Colonic mucosa (tissue), 4 donors: ENCODE measurements around the gene RABGAP1. TPM values are rescaled to one million over a fixed set of nuclear protein-coding genes. Genes with fewer than 3 reads are reported as not detected.
A peak's percentile ranks its signal among the peaks of the same experiment; 100 is the strongest.

ENCODE experiments used
- DNase-seq: peaks from one replicate; pipeline ENCODE4 v3.0.0-alpha.2; 2020
- H3K27ac ChIP-seq: fragments of 200-600 bp; one replicate; pipeline ENCODE4 v1.8.0; 2021
- H3K27me3 ChIP-seq: fragments of 200-600 bp; one replicate; pipeline ENCODE4 v1.8.0; 2021
- H3K36me3 ChIP-seq: fragments of 200-600 bp; one replicate; pipeline ENCODE4 v1.8.0; 2021
- H3K4me1 ChIP-seq: fragments of 200-600 bp; one replicate; pipeline ENCODE4 v1.8.0; 2021; ENCODE audit warnings: mild to moderate bottlenecking
- H3K4me3 ChIP-seq: fragments of 200-600 bp; one replicate; pipeline ENCODE4 v1.8.0; 2021
- H3K9ac ChIP-seq, 2 donors: one replicate each; pipeline ENCODE4 v1.7.0; 2013; ENCODE audit warnings: control low read depth in 2 of 2, low read depth in 2 of 2, low read length in 2 of 2
- H3K9me3 ChIP-seq: fragments of 200-600 bp; one replicate; pipeline ENCODE4 v1.8.0; 2021
- intact Hi-C: fragments of 100-400 bp; cut with DNase I; formaldehyde crosslinking; loops from one replicate; pipeline ENCODE4 v1.14.1; 2022
- total RNA-seq, 2 donors: library from RNA; stranded (reverse); fragmentation: NEBNext Ultra II Directional in 1 of 2; extraction: Animal tissue kit (Norgen Biotek cat#: 25700) in 1 of 2; gene quantifications; one replicate each; pipeline ENCODE4 v1.2.1, GENCODE V29; 2021
- TF ChIP-seq, protein P1 (sequence below): fragments of 200-600 bp; IDR thresholded peaks from one replicate; pipeline ENCODE4 v1.8.0; 2022; ENCODE audit warnings: antibody characterized with exemption, mild to moderate bottlenecking
- donor health status: healthy.
- donor health status: DM: no; HTN: no; CAD: no.
- donor health status: DM: no; HTN: no; CAD: no.

The RABGAP1 gene
- total RNA-seq, 2 donors from 2014 or later, result 40.9 to 49.4 TPM

DNA sequence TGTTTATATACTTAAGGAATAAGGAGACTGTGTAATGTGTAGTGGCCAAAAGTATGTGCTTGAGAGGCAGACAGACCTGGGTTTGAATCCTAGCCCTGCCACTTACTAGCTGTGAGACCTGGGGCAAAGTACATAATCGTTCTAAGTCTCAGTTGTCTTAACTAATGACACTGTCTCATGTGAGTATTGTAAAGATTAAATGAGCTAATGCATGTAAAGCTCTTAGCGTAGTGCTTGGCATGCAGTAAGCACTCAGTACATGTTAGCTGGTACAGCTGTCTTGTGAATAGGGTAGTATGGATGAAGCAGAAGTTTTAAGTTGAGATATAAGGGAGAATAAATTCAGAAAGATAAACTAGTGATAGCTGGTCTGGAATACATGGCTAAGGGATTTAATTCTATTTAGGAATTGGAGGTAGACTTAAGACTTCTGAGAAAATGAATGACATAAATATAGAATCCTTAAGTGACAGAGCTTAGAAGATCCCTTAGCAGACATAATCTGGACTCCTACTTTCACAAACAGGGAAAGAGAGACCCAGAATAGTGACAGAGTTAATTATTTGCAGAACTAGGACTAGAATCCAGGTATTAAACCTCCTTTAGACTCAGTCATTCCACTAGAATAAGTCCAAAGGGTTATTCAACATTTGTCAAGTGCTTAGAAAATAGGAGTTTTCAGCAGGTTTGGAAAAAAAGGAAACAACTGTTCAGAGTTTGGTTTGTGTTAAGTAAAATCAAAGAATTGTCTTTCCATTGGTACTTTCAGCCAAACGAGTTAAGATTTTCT is 105.8 kb downstream of the RABGAP1 start:
- H3K4me1 ChIP-seq, result peaks cover 3% of the 10 kb centered on the region
- no peak overlapping the region for H3K27ac ChIP-seq
- H3K9ac ChIP-seq, result no peak overlapping the region
- TF ChIP-seq, protein P1, sequence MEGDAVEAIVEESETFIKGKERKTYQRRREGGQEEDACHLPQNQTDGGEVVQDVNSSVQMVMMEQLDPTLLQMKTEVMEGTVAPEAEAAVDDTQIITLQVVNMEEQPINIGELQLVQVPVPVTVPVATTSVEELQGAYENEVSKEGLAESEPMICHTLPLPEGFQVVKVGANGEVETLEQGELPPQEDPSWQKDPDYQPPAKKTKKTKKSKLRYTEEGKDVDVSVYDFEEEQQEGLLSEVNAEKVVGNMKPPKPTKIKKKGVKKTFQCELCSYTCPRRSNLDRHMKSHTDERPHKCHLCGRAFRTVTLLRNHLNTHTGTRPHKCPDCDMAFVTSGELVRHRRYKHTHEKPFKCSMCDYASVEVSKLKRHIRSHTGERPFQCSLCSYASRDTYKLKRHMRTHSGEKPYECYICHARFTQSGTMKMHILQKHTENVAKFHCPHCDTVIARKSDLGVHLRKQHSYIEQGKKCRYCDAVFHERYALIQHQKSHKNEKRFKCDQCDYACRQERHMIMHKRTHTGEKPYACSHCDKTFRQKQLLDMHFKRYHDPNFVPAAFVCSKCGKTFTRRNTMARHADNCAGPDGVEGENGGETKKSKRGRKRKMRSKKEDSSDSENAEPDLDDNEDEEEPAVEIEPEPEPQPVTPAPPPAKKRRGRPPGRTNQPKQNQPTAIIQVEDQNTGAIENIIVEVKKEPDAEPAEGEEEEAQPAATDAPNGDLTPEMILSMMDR, result no peak
- no peak overlapping the region for H3K4me3 ChIP-seq
- intact Hi-C loops, result no loop called here
- H3K9me3 ChIP-seq, result no peaks in the 10 kb centered on the region
- H3K36me3 ChIP-seq, result no peaks in the 10 kb centered on the region
- H3K27me3 ChIP-seq, result no peaks in the 10 kb centered on the region
- DNase-seq, result no peak

DNA sequence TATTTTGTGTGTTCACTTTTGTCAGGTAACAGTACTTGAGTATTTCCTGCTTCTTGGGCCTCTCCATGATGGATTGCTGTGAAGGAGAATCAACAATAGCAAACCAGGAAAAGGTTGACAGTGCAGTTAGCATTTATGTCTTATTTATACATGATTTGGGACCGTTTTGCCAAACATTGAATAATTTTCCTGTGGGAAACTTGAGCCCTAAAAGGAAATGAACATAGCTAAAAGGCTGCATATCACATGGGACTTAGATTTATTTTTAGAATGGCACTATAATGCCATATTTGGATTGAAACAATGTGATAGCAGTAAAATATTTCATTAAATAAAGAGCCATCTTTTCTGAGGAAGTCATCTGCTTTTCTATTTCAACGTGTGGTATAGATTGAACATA is 107.9 kb downstream of the RABGAP1 start:
- no peaks in the 10 kb centered on the region for H3K27me3 ChIP-seq
- intact Hi-C loops, result no loop called here
- no peaks in the 10 kb centered on the region for H3K9me3 ChIP-seq
- no peak overlapping the region for H3K9ac ChIP-seq
- no peaks in the 10 kb centered on the region for H3K36me3 ChIP-seq
- H3K4me3 ChIP-seq, result no peak overlapping the region
- TF ChIP-seq, protein P1, result no peak
- no peak for DNase-seq
- H3K27ac ChIP-seq, result peak overlapping the region; percentile 0
- H3K4me1 ChIP-seq, result peaks cover 3% of the 10 kb centered on the region

DNA sequence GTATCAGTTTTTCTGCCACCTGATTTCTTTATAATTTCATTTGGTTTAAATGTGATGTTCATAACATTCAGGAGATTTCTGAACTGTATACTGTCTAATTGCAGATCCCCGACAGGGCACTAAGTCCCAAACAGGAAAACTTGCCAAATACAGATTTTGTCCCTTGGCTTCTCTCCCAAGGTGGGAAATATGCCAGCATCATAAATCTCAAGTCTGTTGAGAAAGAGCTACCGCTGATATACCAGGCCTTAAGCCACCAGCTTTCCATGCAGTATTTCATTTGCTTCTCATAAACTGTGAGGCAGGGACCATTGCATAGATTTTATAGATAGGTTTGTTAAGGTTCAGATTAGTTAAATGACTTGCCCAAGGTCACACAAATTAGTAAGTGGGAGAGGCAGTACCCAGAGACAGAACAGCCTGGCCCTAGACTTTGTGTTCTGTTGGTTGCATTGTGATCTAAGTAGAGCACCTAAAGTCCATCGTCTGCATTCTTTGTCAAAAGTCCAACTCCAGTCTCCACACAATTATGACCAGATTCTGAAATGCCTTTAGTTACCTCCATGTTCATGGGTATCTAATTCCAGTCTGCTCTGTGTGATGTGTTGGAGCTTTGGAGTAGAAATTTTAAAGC is 108.9 kb downstream of the RABGAP1 start:
- H3K27me3 ChIP-seq, result no peaks in the 10 kb centered on the region
- no peak overlapping the region for H3K4me3 ChIP-seq
- TF ChIP-seq, protein P1, result no peak
- DNase-seq, result peak; percentile 79
- H3K27ac ChIP-seq, result peak overlapping the region; percentile 34
- H3K36me3 ChIP-seq, result no peaks in the 10 kb centered on the region
- no peaks in the 10 kb centered on the region for H3K9me3 ChIP-seq
- H3K9ac ChIP-seq, result no peak overlapping the region
- H3K4me1 ChIP-seq, result peaks cover 3% of the 10 kb centered on the region
- intact Hi-C loops, result no loop called here

DNA sequence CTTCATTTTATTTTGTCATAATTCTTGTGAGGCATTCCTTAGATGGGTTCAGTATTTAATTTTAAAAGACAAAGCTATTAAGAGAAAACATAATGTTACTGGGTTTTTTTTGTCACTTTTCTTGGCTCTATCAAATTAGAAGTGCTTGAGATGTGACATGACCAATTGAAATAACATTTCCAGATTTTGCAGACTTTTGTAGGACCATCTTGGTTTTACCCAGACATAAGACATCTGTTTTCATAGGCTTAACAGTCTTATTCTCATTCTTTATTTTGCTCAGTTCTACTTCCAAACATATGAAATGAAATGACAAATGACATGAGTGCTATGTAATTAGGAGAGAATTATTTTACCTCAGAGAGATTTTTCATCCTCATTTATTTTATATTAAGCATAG is 112.2 kb downstream of the RABGAP1 start:
- Histone ChIP-seq H3K27me3 (no peaks in the 10 kb centered on the region), H3K9me3 (no peaks in the 10 kb centered on the region), H3K9ac (no peak overlapping the region), H3K36me3 (no peaks in the 10 kb centered on the region), H3K27ac (no peak overlapping the region), H3K4me3 (no peak overlapping the region), H3K4me1 (peaks cover 3% of the 10 kb centered on the region)
- no peak for DNase-seq
- TF ChIP-seq, protein P1, result no peak
- intact Hi-C loops, result no loop called here

DNA sequence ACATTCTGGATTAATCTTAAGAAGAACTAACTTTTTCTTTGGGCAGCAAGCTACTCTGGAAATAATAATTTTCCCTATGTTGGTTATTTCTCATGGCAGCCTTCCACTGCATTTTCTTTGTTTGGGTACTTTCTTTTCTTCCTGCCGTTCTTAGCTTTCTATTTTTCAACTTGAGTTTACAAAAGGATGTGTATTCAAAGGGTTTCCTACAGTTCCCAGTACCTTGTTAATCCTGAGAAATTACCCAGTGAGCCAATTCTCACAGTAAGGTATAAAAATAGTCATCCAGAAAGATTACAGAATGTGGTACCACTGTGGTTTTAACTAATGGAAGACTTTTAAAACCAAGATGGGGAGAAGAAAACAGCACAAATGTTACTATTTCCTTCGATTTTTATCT is 112.9 kb downstream of the RABGAP1 start:
- no peak for DNase-seq
- H3K9ac ChIP-seq, result no peak overlapping the region
- no peaks in the 10 kb centered on the region for H3K36me3 ChIP-seq
- intact Hi-C loops, result no loop called here
- H3K27me3 ChIP-seq, result no peaks in the 10 kb centered on the region
- no peak overlapping the region for H3K4me3 ChIP-seq
- H3K4me1 ChIP-seq, result peaks cover 3% of the 10 kb centered on the region
- H3K9me3 ChIP-seq, result no peaks in the 10 kb centered on the region
- H3K27ac ChIP-seq, result no peak overlapping the region
- TF ChIP-seq, protein P1, result no peak
